GM12878 (cell line): ENCODE results near the gene NET1. TPM values are rescaled to one million over a fixed set of nuclear protein-coding genes. Genes with fewer than 3 reads are reported as not detected.

Experiments
- ATAC-seq: fragments of 200-7000 bp; cut with Tn5 transposase; 3 replicates; pipeline ENCODE4 v1.9.1; 2020; ENCODE audit warnings: mild to moderate bottlenecking, moderate library complexity
- BruUV-seq: library from RNA; stranded (reverse); fragments of 400-500 nt; replicated peaks from 2 replicates; lab custom pipeline; 2021; lab: Mats Ljungman, UMichigan
- CTCF ChIA-PET: fragments of 300-600 bp; sonication (Branson Sonifier 250); formaldehyde crosslinking; extraction: SDS; loops from one replicate; lab custom pipeline; 2021; ENCODE audit warnings: inconsistent platforms; lab: Yijun Ruan, JAX
- POLR2A ChIA-PET: fragments of 350-600 bp; formaldehyde crosslinking; extraction: SDS; loops from one replicate; lab custom pipeline; 2021; ENCODE audit warnings: inconsistent platforms; lab: Charles Lee
- RAD21 ChIA-PET: fragments of 300-600 bp; sonication (Branson Sonifier 250); formaldehyde crosslinking; loops from one replicate; lab custom pipeline; 2023; ENCODE audit warnings: antibody characterized with exemption; ENCODE audit not compliant: unreplicated experiment; lab: Charles Lee
- SMC1A ChIA-PET: fragments of 300-600 bp; sonication (Branson Sonifier 250); formaldehyde crosslinking; loops from one replicate; lab custom pipeline; 2023; ENCODE audit not compliant: unreplicated experiment, uncharacterized antibody; lab: Charles Lee
- DNase-seq: peaks from one replicate; pipeline ENCODE4 v3.0.0-alpha.2; 2011; ENCODE audit warnings: low read depth, low spot score
- FAIRE-seq: peaks from 3 replicates; lab custom pipeline; 2011; peaks lifted over from hg19 to GRCh38; lab: Jason Lieb, UNC
- H2AFZ ChIP-seq: 2 replicates; pipeline ENCODE4 v1.6.0; 2011; ENCODE audit warnings: low read depth, low read length, control low read depth; ENCODE audit not compliant: control insufficient read depth
- H3K27ac ChIP-seq: 2 replicates; pipeline ENCODE4 v1.5.1; 2011; ENCODE audit warnings: control low read depth; ENCODE audit not compliant: control insufficient read depth, insufficient read depth
- H3K27me3 ChIP-seq, 2 experiments: replicated peaks in 1 of 2; 2 replicates each; pipeline versions ENCODE4 v1.6.0 to v1.6.1; 2011; ENCODE audit warnings: low read length in 1 of 2; ENCODE audit not compliant: control insufficient read depth in 2 of 2, insufficient read depth in 2 of 2
- H3K36me3 ChIP-seq, 2 experiments: 2 replicates each; pipeline ENCODE4 v1.5.1; 2011; ENCODE audit warnings: low read length in 1 of 2; ENCODE audit not compliant: control insufficient read depth in 2 of 2, insufficient read depth in 2 of 2
- H3K4me1 ChIP-seq: 2 replicates; pipeline ENCODE4 v1.6.1; 2011; ENCODE audit warnings: mild to moderate bottlenecking, low read length, moderate library complexity, mixed read lengths; ENCODE audit not compliant: control insufficient read depth, insufficient read depth
- H3K4me2 ChIP-seq: 2 replicates; pipeline ENCODE4 v1.6.0; 2011; ENCODE audit warnings: control low read depth; ENCODE audit not compliant: control insufficient read depth, insufficient read depth
- H3K4me3 ChIP-seq: fragments of 200-600 bp; sonication (generic); 2 replicates; pipeline ENCODE4 v1.5.1; 2016
- H3K79me2 ChIP-seq: 2 replicates; pipeline ENCODE4 v1.6.0; 2011; ENCODE audit warnings: low read length; ENCODE audit not compliant: control insufficient read depth, insufficient read depth
- H3K9ac ChIP-seq: 2 replicates; pipeline ENCODE4 v1.8.0; 2011; ENCODE audit warnings: low read length, control low read depth, mixed read lengths; ENCODE audit not compliant: control insufficient read depth, insufficient read depth
- H3K9me3 ChIP-seq: replicated peaks from 3 replicates; pipeline ENCODE4 v1.5.1; 2011; ENCODE audit warnings: mild to moderate bottlenecking, low read length; ENCODE audit not compliant: control insufficient read depth, insufficient read depth
- H4K20me1 ChIP-seq: 2 replicates; pipeline ENCODE4 v1.6.0; 2011; ENCODE audit not compliant: control insufficient read depth, insufficient read depth
- BCL11A ChIP-seq: IDR thresholded peaks from 2 replicates; pipeline ENCODE4 v1.6.1; 2011; ENCODE audit warnings: low read depth, low read length
- IKZF2 ChIP-seq, 2 experiments: fragments of 450-650 bp; IDR thresholded peaks; 2 replicates each; pipeline ENCODE4 v1.6.1; 2017; ENCODE audit warnings: mild to moderate bottlenecking in 2 of 2, moderate library complexity in 2 of 2
- KDM1A ChIP-seq: fragments of 200-600 bp; sonication (generic); IDR thresholded peaks from 2 replicates; pipeline ENCODE4 v1.6.1; 2016; ENCODE audit warnings: borderline replicate concordance
- MXI1 ChIP-seq: fragments of 150-350 bp; IDR thresholded peaks from 2 replicates; pipeline ENCODE4 v1.6.1; 2011; ENCODE audit warnings: low read depth, mild to moderate bottlenecking, inconsistent platforms, low read length, improper control_type of control experiment
- SIN3A ChIP-seq: IDR thresholded peaks from 2 replicates; pipeline ENCODE4 v1.6.1; 2012; ENCODE audit warnings: low read depth, low read length, improper control_type of control experiment
- SMAD5 ChIP-seq: IDR thresholded peaks from 2 replicates; pipeline ENCODE4 v1.6.1; 2016; ENCODE audit warnings: antibody characterized with exemption, low read depth
- SUPT20H ChIP-seq: IDR thresholded peaks from 2 replicates; pipeline ENCODE4 v1.6.1; 2011; ENCODE audit warnings: low read depth, mild to moderate bottlenecking, low read length, moderate library complexity, borderline replicate concordance; ENCODE audit not compliant: control insufficient read depth
- TCF12 ChIP-seq: IDR thresholded peaks from 2 replicates; pipeline ENCODE4 v1.6.1; 2011; ENCODE audit warnings: low read depth, mild to moderate bottlenecking, low read length
- WGBS: methylation state at CpG from one replicate; pipeline ENCODE4 v1.1.6; 2016; ENCODE audit warnings: low lambda C conversion rate; ENCODE audit not compliant: insufficient replicate concordance, insufficient coverage; ENCODE audit errors: missing lambda C conversion rate; 5-methylcytosine and 5-hydroxymethylcytosine counted together
- in situ Hi-C: fragments of 300-500 bp; cut with MboI; formaldehyde crosslinking; loops from 9 replicates; pipeline ENCODE4 v1.14.3; 2018; ENCODE audit warnings: mixed read lengths
- intact Hi-C: fragments of 100-400 bp; cut with micrococcal nuclease; formaldehyde crosslinking; loops from one replicate; pipeline ENCODE4 v1.14.2; 2022; ENCODE audit not compliant: unreplicated experiment
- polyA plus RNA-seq, 11 experiments: library from polyadenylated mRNA; depleted of rRNA in 4 of 11; unstranded in 6 of 11; stranded (reverse) in 5 of 11; fragments of >200 nt; fragmentation: Nextera tagmentation in 4 of 11; fragmentation: Illumina TruSeq in 1 of 11; extraction: Ambion mirVana in 4 of 11; extraction: Trizol in 1 of 11; gene quantifications; 1 replicate in 1 of 11; 2 replicates in 10 of 11; pipeline versions ENCODE4 v1.2.1 to v1.2.3, GENCODE V29; 2011 to 2016; ENCODE audit warnings: inconsistent platforms in 2 of 11, missing spikeins in 2 of 11, low read depth in 1 of 11
- total RNA-seq, 4 experiments: library from RNA; depleted of rRNA in 3 of 4; stranded (reverse); fragments of >200 nt in 3 of 4; fragmentation: Illumina TruSeq in 1 of 4; extraction: Trizol in 1 of 4; gene quantifications; 2 replicates each; pipeline versions ENCODE4 v1.2.1 to v1.2.3, GENCODE V29; 2013 to 2021

The NET1 gene
- total and polyA plus RNA-seq, 10 of the 15 experiments (the other 5 are each of a cell fraction or from before 2014, with no cell fraction given) = 6.5 to 22.7 (median 18.4) TPM

DNA sequence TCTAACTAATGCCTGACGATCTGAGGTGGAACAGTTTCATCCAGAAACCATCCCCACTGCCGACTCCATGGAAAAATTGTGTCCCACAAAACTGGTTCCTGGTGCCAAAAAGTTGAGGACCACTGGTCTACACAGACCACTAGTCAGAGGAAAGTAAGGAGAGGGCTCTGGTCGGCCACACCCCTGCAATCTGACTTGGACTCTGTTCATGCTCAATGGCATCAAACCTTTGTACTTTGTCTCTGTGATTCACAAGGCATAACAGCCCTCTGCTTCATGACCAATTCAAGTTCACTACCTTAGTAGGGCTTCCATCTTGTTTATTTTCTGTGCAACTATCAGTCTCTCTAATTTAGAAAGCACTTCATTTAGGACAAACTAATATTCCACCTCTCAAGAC lies 9.6 kb upstream of the NET1 start:
- H4K20me1 ChIP-seq = no peaks in the 10 kb centered on the region
- no peaks in the 10 kb centered on the region for H3K9me3 ChIP-seq
- no peak overlapping the region for H3K27ac ChIP-seq
- ChIA-PET CTCF (interaction anchor here (1.0 to 1.2 kb wide), 2 partner anchors 15 to 31 kb away, joined by 3 read pairs; no protein-coding TSS in a partner anchor), RAD21 (no interaction called here), SMC1A (no interaction called here), POLR2A (no interaction called here)
- H3K4me2 ChIP-seq = no peak overlapping the region
- H3K36me3 ChIP-seq = no peaks in the 10 kb centered on the region
- no peak overlapping the region for H3K4me3 ChIP-seq
- no peak overlapping the region for H2AFZ ChIP-seq
- WGBS = 0% methylated on average over 3 of the region's 3 CpGs
- no peak for TF ChIP-seq TCF12
- TF ChIP-seq SMAD5 = no peak
- TF ChIP-seq KDM1A = no peak
- TF ChIP-seq IKZF2 (IDR thresholded peaks at IDR 0.05) = no peak
- no peak for TF ChIP-seq SIN3A
- TF ChIP-seq SUPT20H = no peak
- no peak for TF ChIP-seq MXI1
- TF ChIP-seq BCL11A = no peak
- H3K9ac ChIP-seq = no peak overlapping the region
- H3K27me3 ChIP-seq = peaks cover 0 to 5% of the 10 kb centered on the region in 2 experiments; a peak in 2 of 4 replicates
- no peaks in the 10 kb centered on the region for H3K79me2 ChIP-seq
- no peaks in the 10 kb centered on the region for H3K4me1 ChIP-seq
- DNase-seq = no peak
- FAIRE-seq = no peak
- BruUV-seq = no TSS peak
- no peak for ATAC-seq
- in situ Hi-C loops (no loop called here), intact Hi-C loops (no loop called here)
